Stimulated activated CD8-positive, alpha-beta memory T cell treated with anti-CD3 and anti-CD28 coated beads, Interleukin-4, amount 100 ng/mL, for 48 hours (primary cell): ENCODE measurements around the gene LYPD1.
"Not testable (repeated sequence)": the region's sequence is repeated elsewhere in the genome, so short reads cannot be mapped to it uniquely, and the experiment has no call there.

Experiments used
- DNase-seq: peaks from one replicate; pipeline ENCODE4 v3.0.0-alpha.2; 2020

The LYPD1 gene

GRCh38 chr2:132669908-132670495, at the start of gene LYPD1:
Gene LYPD1, minus strand, starts transcription at chr2:132670205. Its CDS starts 273 bp downstream, at chr2:132669932.
- DNase-seq: no peak

- no peak for DNase-seq
Observed at GRCh38 chr2:132719480-132719879, 49.5 kb upstream of the LYPD1 start.

GRCh38 chr2:132716954-132717353, 46.9 kb upstream of the LYPD1 start:
- DNase-seq: no peak

GRCh38 chr2:132715386-132716351, 45.7 kb upstream of the LYPD1 start:
- DNase-seq: no peak

- no peak for DNase-seq
Observed at GRCh38 chr2:132703396-132703795, 33.4 kb upstream of the LYPD1 start.

GRCh38 chr2:132701810-132702209, 31.8 kb upstream of the LYPD1 start:
- DNase-seq: no peak

- not testable (repeated sequence) for DNase-seq
Observed at GRCh38 chr2:132699802-132700201, 29.8 kb upstream of the LYPD1 start.

- not testable (repeated sequence) for DNase-seq
Observed at GRCh38 chr2:132698347-132698746, 28.3 kb upstream of the LYPD1 start.

- no peak for DNase-seq
Observed at GRCh38 chr2:132697556-132698205, 27.7 kb upstream of the LYPD1 start.

- no peak for DNase-seq
Observed at GRCh38 chr2:132692816-132693215, 22.8 kb upstream of the LYPD1 start.

- no peak for DNase-seq
Observed at GRCh38 chr2:132691556-132691955, 21.6 kb upstream of the LYPD1 start.

GRCh38 chr2:132690664-132691303, 20.8 kb upstream of the LYPD1 start:
- no peak for DNase-seq

GRCh38 chr2:132681766-132682165, 11.8 kb upstream of the LYPD1 start:
- no peak for DNase-seq

- no peak for DNase-seq
Observed at GRCh38 chr2:132680544-132680943, 10.5 kb upstream of the LYPD1 start.

GRCh38 chr2:132678483-132678882, 8.5 kb upstream of the LYPD1 start:
- DNase-seq: no peak

- DNase-seq: no peak
Observed at GRCh38 chr2:132677661-132678060, 7.7 kb upstream of the LYPD1 start.

- no peak for DNase-seq
Observed at GRCh38 chr2:132676999-132677398, 7.0 kb upstream of the LYPD1 start.

GRCh38 chr2:132671151-132671835, 1.3 kb upstream of the LYPD1 start:
- no peak for DNase-seq

GRCh38 chr2:132670496-132671150, 618 bp upstream of the LYPD1 start:
- no peak for DNase-seq

- DNase-seq: no peak
Observed at GRCh38 chr2:132668987-132669907, 758 bp downstream of the LYPD1 start.
